ENCODE results near the gene ERLIN1.

ERLIN1 gene

GRCh38 chr10:100184426-100184825 is 1.4 kb downstream of the ERLIN1 start:
- DNase-seq (no peak), ATAC-seq (ENCODE audit: insufficient read depth, low read depth) (no peak)
- no peaks in the 10 kb centered on the region for H3K27me3 ChIP-seq (ENCODE audit: insufficient read depth, low read length, poor library complexity)
- H2AFZ ChIP-seq (ENCODE audit: low read depth, low read length) = no peak overlapping the region
- peaks cover 52% of the 10 kb centered on the region for H3K36me3 ChIP-seq (ENCODE audit: insufficient read depth, low read length)
- H3K9me3 ChIP-seq (ENCODE audit: insufficient read depth, low read length, severe bottlenecking) = no peaks in the 10 kb centered on the region
- TF ChIP-seq CTCF (IDR thresholded peaks at IDR 0.05; ENCODE audit: borderline replicate concordance, extremely low read depth, low read length, poor library complexity, severe bottlenecking) = no peak
- H4K20me1 ChIP-seq (ENCODE audit: insufficient read depth, low read length) = peaks cover 11% of the 10 kb centered on the region
- peak overlapping the region; percentile 93 for H3K4me2 ChIP-seq (ENCODE audit: insufficient read depth, low read length)
- peak overlapping the region; percentile 97 for H3K27ac ChIP-seq (ENCODE audit: low read length)
- peak overlapping the region; percentile 77 to 86 for H3K4me3 ChIP-seq (ENCODE audit: low read depth in 1 of 2, low read length in 2 of 2)
- peaks cover 48% of the 10 kb centered on the region for H3K4me1 ChIP-seq (ENCODE audit: insufficient read depth, low read length)
- peak overlapping the region; percentile 90 for H3K9ac ChIP-seq (ENCODE audit: low read depth, low read length)
- peaks cover 95% of the 10 kb centered on the region for H3K79me2 ChIP-seq (ENCODE audit: insufficient read depth, low read length)

- peaks cover 44% of the 10 kb centered on the region for H3K4me1 ChIP-seq (ENCODE audit: insufficient read depth, low read length)
- DNase-seq = no peak
- H3K4me3 ChIP-seq (ENCODE audit: low read depth in 1 of 2, low read length in 2 of 2) = peak overlapping the region in 1 of 2 experiments; percentile 86; a peak in 1 of 4 replicates
- H3K79me2 ChIP-seq (ENCODE audit: insufficient read depth, low read length) = peaks cover 91% of the 10 kb centered on the region
- H3K4me2 ChIP-seq (ENCODE audit: insufficient read depth, low read length) = peak overlapping the region; percentile 93
- H3K9ac ChIP-seq (ENCODE audit: low read depth, low read length) = peak overlapping the region; percentile 90
- H3K27ac ChIP-seq (ENCODE audit: low read length) = no peak overlapping the region; the same call in 1 of the 2 replicates
- H3K27me3 ChIP-seq (ENCODE audit: insufficient read depth, low read length, poor library complexity) = no peaks in the 10 kb centered on the region
- peaks cover 11% of the 10 kb centered on the region for H4K20me1 ChIP-seq (ENCODE audit: insufficient read depth, low read length)
- ATAC-seq (ENCODE audit: insufficient read depth, low read depth) = no peak
- H3K9me3 ChIP-seq (ENCODE audit: insufficient read depth, low read length, severe bottlenecking) = no peaks in the 10 kb centered on the region
- H2AFZ ChIP-seq (ENCODE audit: low read depth, low read length) = no peak overlapping the region
- peaks cover 53% of the 10 kb centered on the region for H3K36me3 ChIP-seq (ENCODE audit: insufficient read depth, low read length)
- TF ChIP-seq CTCF (IDR thresholded peaks at IDR 0.05; ENCODE audit: borderline replicate concordance, extremely low read depth, low read length, poor library complexity, severe bottlenecking) = no peak
- no peak for TF ChIP-seq EZH2 (IDR thresholded peaks at IDR 0.05; ENCODE audit: borderline replicate concordance, low read depth, low read length, severe bottlenecking)
These were observed 2.3 kb downstream of the ERLIN1 start for GRCh38 chr10:100183481-100183880.

- Histone ChIP-seq H4K20me1 (ENCODE audit: insufficient read depth, low read length) (peaks cover 11% of the 10 kb centered on the region), H3K4me1 (ENCODE audit: insufficient read depth, low read length) (peaks cover 39% of the 10 kb centered on the region), H3K9ac (ENCODE audit: low read depth, low read length) (peak overlapping the region; percentile 90; the same call in 1 of the 2 replicates), H3K4me3 (ENCODE audit: low read depth in 1 of 2, low read length in 2 of 2) (no peak overlapping the region), H3K27me3 (ENCODE audit: insufficient read depth, low read length, poor library complexity) (no peaks in the 10 kb centered on the region), H3K9me3 (ENCODE audit: insufficient read depth, low read length, severe bottlenecking) (no peaks in the 10 kb centered on the region), H3K36me3 (ENCODE audit: insufficient read depth, low read length) (peaks cover 58% of the 10 kb centered on the region), H2AFZ (ENCODE audit: low read depth, low read length) (no peak overlapping the region), H3K4me2 (ENCODE audit: insufficient read depth, low read length) (peak overlapping the region; percentile 93; the same call in 1 of the 2 replicates), H3K27ac (ENCODE audit: low read length) (no peak overlapping the region), H3K79me2 (ENCODE audit: insufficient read depth, low read length) (peaks cover 88% of the 10 kb centered on the region)
- no peak for DNase-seq
- ATAC-seq (ENCODE audit: insufficient read depth, low read depth) = no peak
- TF ChIP-seq CTCF (IDR thresholded peaks at IDR 0.05; ENCODE audit: borderline replicate concordance, extremely low read depth, low read length, poor library complexity, severe bottlenecking) = no peak
- no peak for TF ChIP-seq EZH2 (IDR thresholded peaks at IDR 0.05; ENCODE audit: borderline replicate concordance, low read depth, low read length, severe bottlenecking)
These were observed 2.9 kb downstream of the ERLIN1 start for GRCh38 chr10:100182908-100183307.

- Histone ChIP-seq H4K20me1 (ENCODE audit: insufficient read depth, low read length) (peaks cover 11% of the 10 kb centered on the region), H3K27ac (ENCODE audit: low read length) (no peak overlapping the region), H3K4me2 (ENCODE audit: insufficient read depth, low read length) (peak overlapping the region; percentile 8; the same call in 1 of the 2 replicates), H3K79me2 (ENCODE audit: insufficient read depth, low read length) (peaks cover 82% of the 10 kb centered on the region), H3K4me1 (ENCODE audit: insufficient read depth, low read length) (peaks cover 33% of the 10 kb centered on the region), H3K36me3 (ENCODE audit: insufficient read depth, low read length) (peaks cover 61% of the 10 kb centered on the region), H3K9ac (ENCODE audit: low read depth, low read length) (no peak overlapping the region), H3K4me3 (ENCODE audit: low read depth in 1 of 2, low read length in 2 of 2) (no peak overlapping the region), H2AFZ (ENCODE audit: low read depth, low read length) (no peak overlapping the region), H3K27me3 (ENCODE audit: insufficient read depth, low read length, poor library complexity) (no peaks in the 10 kb centered on the region), H3K9me3 (ENCODE audit: insufficient read depth, low read length, severe bottlenecking) (no peaks in the 10 kb centered on the region)
- DNase-seq (no peak), ATAC-seq (ENCODE audit: insufficient read depth, low read depth) (no peak)
- TF ChIP-seq CTCF (IDR thresholded peaks at IDR 0.05; ENCODE audit: borderline replicate concordance, extremely low read depth, low read length, poor library complexity, severe bottlenecking) = no peak
These were observed 3.5 kb downstream of the ERLIN1 start for GRCh38 chr10:100182281-100182680.

All from DND-41 (cell line).